GM21786 (cell line): Measurements from ENCODE around the gene RNF111.
"Not testable (repeated sequence)": the region's sequence is repeated elsewhere in the genome, so short reads cannot be mapped to it uniquely, and the experiment has no call there.

Experiments used
- ATAC-seq: cut with Tn5 transposase; IDR thresholded peaks from one replicate; pipeline ENCODE4 v1.9.1; 2021; ENCODE audit not compliant: unreplicated experiment

Gene RNF111

GRCh38 chr15:59127255-59127654 is 139.8 kb downstream of the RNF111 start:
- ATAC-seq: not testable (repeated sequence)

- no peak for ATAC-seq
Observed at GRCh38 chr15:59131456-59131855, 144.0 kb downstream of the RNF111 start.

GRCh38 chr15:59131969-59132562 is 144.6 kb downstream of the RNF111 start:
- ATAC-seq: no peak

GRCh38 chr15:59133929-59134427 is 146.5 kb downstream of the RNF111 start:
- ATAC-seq: no peak

- ATAC-seq: no peak
Observed at GRCh38 chr15:59137566-59137965, 150.1 kb downstream of the RNF111 start.

GRCh38 chr15:59138243-59138642 is 150.8 kb downstream of the RNF111 start:
- no peak for ATAC-seq

GRCh38 chr15:59140422-59141226 is 153.2 kb downstream of the RNF111 start:
- ATAC-seq: no peak

- no peak for ATAC-seq
Observed at GRCh38 chr15:59143281-59143680, 155.8 kb downstream of the RNF111 start.

GRCh38 chr15:59144594-59144993 is 157.1 kb downstream of the RNF111 start:
- ATAC-seq: not testable (repeated sequence)
